B cell (primary cell): Measurements from ENCODE around the gene CDKAL1.

Experiments used
- CTCF ChIP-seq: fragments of 200-600 bp; IDR thresholded peaks from one replicate; pipeline ENCODE4 v1.8.0; 2022; ENCODE audit warnings: antibody characterized with exemption, mild to moderate bottlenecking
- EZH2 ChIP-seq: IDR thresholded peaks from 2 replicates; pipeline ENCODE4 v1.6.1; 2012; ENCODE audit warnings: borderline replicate concordance, low read depth, mild to moderate bottlenecking, moderate library complexity, low read length; ENCODE audit not compliant: insufficient read depth, poor library complexity, severe bottlenecking

GRCh38 chr6:21171801-21172200, 637.5 kb downstream of the CDKAL1 start:
- TF ChIP-seq CTCF (no peak), EZH2 (no peak)
